ENCODE measurements around the gene CLEC2L.

DNA sequence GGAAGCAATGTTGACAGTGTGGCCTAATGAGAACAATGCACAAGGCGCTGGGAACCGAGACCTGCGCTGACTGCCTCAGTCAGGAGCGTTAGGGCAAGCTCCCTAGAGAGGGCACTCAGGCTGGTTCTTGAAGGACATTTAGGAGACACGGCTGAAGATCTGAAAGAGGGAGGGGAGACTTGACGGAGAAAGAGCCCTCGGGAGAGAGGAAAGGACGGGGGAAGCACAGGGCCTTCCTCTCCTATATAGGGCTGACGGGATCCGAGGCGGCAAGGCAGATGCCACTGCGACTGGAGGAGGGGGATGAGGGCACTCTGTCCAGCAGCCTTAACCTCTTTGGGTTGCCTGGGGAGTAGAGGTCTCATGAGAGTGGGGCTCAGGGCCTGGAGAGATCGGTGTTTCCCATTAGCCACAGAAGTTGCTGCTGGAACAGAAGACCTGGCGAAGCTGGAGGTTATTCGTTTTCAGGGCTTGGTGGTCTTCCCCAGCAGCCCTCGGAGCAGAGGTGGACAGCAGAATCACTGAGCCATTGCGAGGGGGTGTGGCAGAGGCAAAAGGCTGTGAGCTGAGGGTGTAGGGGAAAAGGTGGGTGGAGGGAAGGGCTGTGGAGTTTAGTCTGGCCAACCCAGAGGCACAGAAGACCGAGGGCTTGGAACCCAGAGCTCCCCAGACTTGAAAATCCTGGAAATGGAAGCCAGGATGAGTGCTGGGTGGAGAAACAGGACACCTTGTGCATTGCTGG lies 36.0 kb downstream of the CLEC2L start:
- TF ChIP-seq EP300 (IDR thresholded peaks at IDR 0.05; ENCODE audit: borderline replicate concordance in 1 of 2, low read depth in 2 of 2, low read length in 2 of 2) (no peak), SP1 (IDR thresholded peaks at IDR 0.05; ENCODE audit: low read depth, low read length) (no peak), KDM5A (IDR thresholded peaks at IDR 0.05; ENCODE audit: low read length) (no peak), RAD21 (IDR thresholded peaks at IDR 0.05 in 1 of 2, conservative IDR thresholded peaks at IDR 0.05 in 1 of 2; ENCODE audit: low read depth in 2 of 2, low read length in 2 of 2) (no peak), POLR2AphosphoS5 (IDR thresholded peaks at IDR 0.05; ENCODE audit: low read depth, low read length) (no peak), SP4 (IDR thresholded peaks at IDR 0.05; ENCODE audit: low read length) (no peak), TAF1 (IDR thresholded peaks at IDR 0.05; ENCODE audit: low read depth, low read length) (no peak), SUZ12 (IDR thresholded peaks at IDR 0.05; ENCODE audit: low read length) (no peak), POLR2A (IDR thresholded peaks at IDR 0.05; ENCODE audit: control extremely low read depth in 1 of 2, low read depth in 2 of 2, low read length in 2 of 2) (no peak), EZH2 (IDR thresholded peaks at IDR 0.05; ENCODE audit: low read depth, low read length, severe bottlenecking) (no peak), YY1 (IDR thresholded peaks at IDR 0.05; ENCODE audit: low read depth, low read length) (no peak)
- TF ChIP-seq, protein P1, sequence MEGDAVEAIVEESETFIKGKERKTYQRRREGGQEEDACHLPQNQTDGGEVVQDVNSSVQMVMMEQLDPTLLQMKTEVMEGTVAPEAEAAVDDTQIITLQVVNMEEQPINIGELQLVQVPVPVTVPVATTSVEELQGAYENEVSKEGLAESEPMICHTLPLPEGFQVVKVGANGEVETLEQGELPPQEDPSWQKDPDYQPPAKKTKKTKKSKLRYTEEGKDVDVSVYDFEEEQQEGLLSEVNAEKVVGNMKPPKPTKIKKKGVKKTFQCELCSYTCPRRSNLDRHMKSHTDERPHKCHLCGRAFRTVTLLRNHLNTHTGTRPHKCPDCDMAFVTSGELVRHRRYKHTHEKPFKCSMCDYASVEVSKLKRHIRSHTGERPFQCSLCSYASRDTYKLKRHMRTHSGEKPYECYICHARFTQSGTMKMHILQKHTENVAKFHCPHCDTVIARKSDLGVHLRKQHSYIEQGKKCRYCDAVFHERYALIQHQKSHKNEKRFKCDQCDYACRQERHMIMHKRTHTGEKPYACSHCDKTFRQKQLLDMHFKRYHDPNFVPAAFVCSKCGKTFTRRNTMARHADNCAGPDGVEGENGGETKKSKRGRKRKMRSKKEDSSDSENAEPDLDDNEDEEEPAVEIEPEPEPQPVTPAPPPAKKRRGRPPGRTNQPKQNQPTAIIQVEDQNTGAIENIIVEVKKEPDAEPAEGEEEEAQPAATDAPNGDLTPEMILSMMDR (IDR thresholded peaks at IDR 0.05; ENCODE audit: control extremely low read depth in 1 of 3, insufficient read depth in 1 of 3, low read depth in 1 of 3, low read length in 3 of 3) = no peak
- TF ChIP-seq, protein P2, sequence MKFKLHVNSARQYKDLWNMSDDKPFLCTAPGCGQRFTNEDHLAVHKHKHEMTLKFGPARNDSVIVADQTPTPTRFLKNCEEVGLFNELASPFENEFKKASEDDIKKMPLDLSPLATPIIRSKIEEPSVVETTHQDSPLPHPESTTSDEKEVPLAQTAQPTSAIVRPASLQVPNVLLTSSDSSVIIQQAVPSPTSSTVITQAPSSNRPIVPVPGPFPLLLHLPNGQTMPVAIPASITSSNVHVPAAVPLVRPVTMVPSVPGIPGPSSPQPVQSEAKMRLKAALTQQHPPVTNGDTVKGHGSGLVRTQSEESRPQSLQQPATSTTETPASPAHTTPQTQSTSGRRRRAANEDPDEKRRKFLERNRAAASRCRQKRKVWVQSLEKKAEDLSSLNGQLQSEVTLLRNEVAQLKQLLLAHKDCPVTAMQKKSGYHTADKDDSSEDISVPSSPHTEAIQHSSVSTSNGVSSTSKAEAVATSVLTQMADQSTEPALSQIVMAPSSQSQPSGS (IDR thresholded peaks at IDR 0.05; ENCODE audit: low read length) = no peak

Data from H1 (cell line).